ENCODE measurements around the gene IFI6. TPM values are rescaled to one million over a fixed set of nuclear protein-coding genes. Genes with fewer than 3 reads are reported as not detected.

The IFI6 gene
- total and polyA plus RNA-seq, 2 of the 8 experiments (the other 6 are each of a cell fraction or from before 2014, with no cell fraction given) = 6.1 to 13.2 TPM

DNA sequence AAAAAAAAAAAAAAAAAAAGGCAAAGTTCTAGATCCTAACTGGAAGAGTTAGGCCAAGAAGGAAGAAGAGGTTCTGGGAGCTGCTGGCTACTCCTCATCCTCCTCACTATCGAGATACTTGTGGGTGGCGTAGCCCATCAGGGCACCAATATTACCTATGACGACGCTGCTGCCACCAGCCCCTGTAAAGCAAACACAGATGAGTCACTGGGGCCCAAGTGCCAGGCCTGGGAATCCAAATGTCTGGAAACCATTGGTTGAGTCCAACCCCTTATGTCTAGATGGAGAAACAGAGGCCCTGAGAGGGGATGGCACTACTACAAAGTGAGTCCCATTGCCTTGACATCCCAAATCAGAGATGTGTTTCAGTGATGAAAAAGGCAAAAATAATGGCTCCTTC lies 5.7 kb downstream of the IFI6 start:
- H3K4me2 ChIP-seq (ENCODE audit: insufficient read depth in 1 of 2, low read depth in 2 of 2, low read length in 2 of 2) = no peak overlapping the region
- no peak overlapping the region for H3K14ac ChIP-seq (ENCODE audit: insufficient read length)
- 95% methylated on average over 4 of the region's 4 CpGs; no CpG with 5 or more reads in 1 of the 2 experiments for WGBS, 2 experiments (ENCODE audit: extremely low coverage in 1 of 2, insufficient coverage in 1 of 2, insufficient read length in 1 of 2, insufficient replicate concordance in 2 of 2, low coverage in 1 of 2, low lambda C conversion rate in 2 of 2, missing lambda C conversion rate in 1 of 2)
- H2AK5ac ChIP-seq (ENCODE audit: low read depth, low read length) = no peak overlapping the region
- H3K23me2 ChIP-seq (ENCODE audit: low read depth, low read length) = peaks cover 2% of the 10 kb centered on the region; the same call in 1 of the 2 replicates
- FAIRE-seq (no peak), DNase-seq (ENCODE audit: low read depth in 1 of 2, low spot score in 2 of 2) (no peak)
- no peak overlapping the region for H4K91ac ChIP-seq (replicated peaks; ENCODE audit: insufficient read length, low read length)
- no peak overlapping the region for H3K4ac ChIP-seq (replicated peaks; ENCODE audit: insufficient read length, low read depth, low read length)
- H3K4me1 ChIP-seq (replicated peaks in 1 of 4; ENCODE audit: control insufficient read depth in 3 of 4, insufficient read depth in 4 of 4, low read length in 3 of 4) = peaks cover 0 to 9% (median 7%) of the 10 kb centered on the region in 4 experiments; a peak in 5 of 7 replicates
- no peak overlapping the region for H2BK15ac ChIP-seq (ENCODE audit: low read length)
- H3K23ac ChIP-seq (ENCODE audit: insufficient read length) = no peak overlapping the region
- H3K9me3 ChIP-seq (ENCODE audit: insufficient read depth in 2 of 2, low read depth in 1 of 2, low read length in 1 of 2) = no peaks in the 10 kb centered on the region
- CTCF ChIA-PET (ENCODE audit: partially characterized antibody) = interaction anchor here (0.5 to 13.1 kb wide), 5 partner anchors 16 to 267 kb away, joined by 3 to 472 read pairs (median 4); partner anchors contain the start of genes AHDC1 and STX12
- POLR2A ChIA-PET (ENCODE audit: partially characterized antibody) = interaction anchor here (1.2 kb wide), 1 partner anchor 112 kb away, joined by 4 read pairs; no protein-coding TSS in a partner anchor
- H2BK5ac ChIP-seq (ENCODE audit: low read depth, low read length) = no peak overlapping the region
- no peak overlapping the region for H3K9ac ChIP-seq (replicated peaks in 1 of 4; ENCODE audit: extremely low read depth in 1 of 4, low read depth in 3 of 4, low read length in 3 of 4)
- no peaks in the 10 kb centered on the region for H4K20me1 ChIP-seq (replicated peaks in 1 of 2; ENCODE audit: control insufficient read depth in 1 of 2, insufficient read depth in 2 of 2, low read length in 2 of 2)
- H4K5ac ChIP-seq (ENCODE audit: insufficient read length, low read depth, low read length) = no peak overlapping the region
- H2BK20ac ChIP-seq (ENCODE audit: low read length) = no peak overlapping the region
- no peak overlapping the region for H3K27ac ChIP-seq (ENCODE audit: low read depth, low read length)
- no peaks in the 10 kb centered on the region for H3K79me2 ChIP-seq (ENCODE audit: control insufficient read depth in 1 of 2, insufficient read depth in 2 of 2, low read length in 2 of 2)
- no peak overlapping the region for H3K18ac ChIP-seq (ENCODE audit: extremely low read depth, low read length)
- no peak overlapping the region for H2AFZ ChIP-seq (ENCODE audit: low read length)
- peaks cover 0 to 7% (median 4%) of the 10 kb centered on the region in 4 experiments; a peak in 2 of 7 replicates for H3K27me3 ChIP-seq (replicated peaks in 1 of 4; ENCODE audit: control insufficient read depth in 3 of 4, extremely low read depth in 1 of 4, insufficient read depth in 3 of 4, low read length in 3 of 4)
- no peaks in the 10 kb centered on the region for H3K36me3 ChIP-seq (ENCODE audit: control insufficient read depth in 2 of 4, insufficient read depth in 4 of 4, low read length in 3 of 4)
- no peak overlapping the region for H2BK120ac ChIP-seq (replicated peaks; ENCODE audit: low read depth, low read length)
- no peaks in the 10 kb centered on the region for H3K79me1 ChIP-seq (ENCODE audit: low read depth, low read length)
- no peak overlapping the region for H3K4me3 ChIP-seq (ENCODE audit: extremely low read depth in 1 of 4, insufficient read depth in 2 of 4, low read depth in 3 of 4, low read length in 4 of 4)
- H4K8ac ChIP-seq (ENCODE audit: extremely low read depth, insufficient read depth, low read length) = no peak overlapping the region
- H3K56ac ChIP-seq (replicated peaks; ENCODE audit: insufficient read length, low read depth, low read length) = no peak overlapping the region
- no peak overlapping the region for H2BK12ac ChIP-seq (ENCODE audit: low read depth, low read length)
- TF ChIP-seq TCF12 (IDR thresholded peaks at IDR 0.05; ENCODE audit: low read depth, low read length) (no peak), BCL11A (IDR thresholded peaks at IDR 0.05; ENCODE audit: low read depth in 2 of 2, low read length in 2 of 2) (no peak), SIRT6 (IDR thresholded peaks at IDR 0.05; ENCODE audit: low read length) (no peak), TBP (IDR thresholded peaks at IDR 0.05; ENCODE audit: low read depth, low read length) (no peak), KDM1A (IDR thresholded peaks at IDR 0.05; ENCODE audit: borderline replicate concordance, low read length) (no peak), HDAC2 (IDR thresholded peaks at IDR 0.05; ENCODE audit: borderline replicate concordance in 1 of 2, low read depth in 2 of 2, low read length in 2 of 2) (no peak), KDM4A (IDR thresholded peaks at IDR 0.05; ENCODE audit: low read depth, low read length, severe bottlenecking) (no peak), FOSL1 (IDR thresholded peaks at IDR 0.05; ENCODE audit: insufficient read depth, low read depth, low read length) (no peak), RNF2 (IDR thresholded peaks at IDR 0.05; ENCODE audit: borderline replicate concordance, low read depth, low read length, missing control alignments, poor library complexity, severe bottlenecking) (no peak), ASH2L (IDR thresholded peaks at IDR 0.05; ENCODE audit: low read length) (no peak), CHD2 (IDR thresholded peaks at IDR 0.05; ENCODE audit: low read length) (no peak), CBX5 (IDR thresholded peaks at IDR 0.05; ENCODE audit: low read depth, low read length) (no peak), BACH1 (IDR thresholded peaks at IDR 0.05; ENCODE audit: low read length) (no peak), SRF (IDR thresholded peaks at IDR 0.05; ENCODE audit: low read depth, low read length) (no peak)

All from H1 (cell line).